GM19468 (cell line): ENCODE data around the gene CDX4.
"Not testable (repeated sequence)": the region's sequence is repeated elsewhere in the genome, so short reads cannot be mapped to it uniquely, and the experiment has no call there.

Source experiments
- ATAC-seq: cut with Tn5 transposase; IDR thresholded peaks from one replicate; pipeline ENCODE4 v1.9.1; 2021; ENCODE audit warnings: mild to moderate bottlenecking, moderate library complexity, moderate number of reproducible peaks; ENCODE audit not compliant: unreplicated experiment; ENCODE audit errors: extremely low read depth

Gene CDX4

GRCh38 chrX:73446831-73447230 is at the start of gene CDX4:
Gene CDX4, plus strand, starts transcription at chrX:73447053. Its CDS starts 201 bp downstream, at chrX:73447254.
- ATAC-seq: no peak

- no peak for ATAC-seq
These were observed 48.5 kb upstream of the CDX4 start for GRCh38 chrX:73398185-73398914.

DNA sequence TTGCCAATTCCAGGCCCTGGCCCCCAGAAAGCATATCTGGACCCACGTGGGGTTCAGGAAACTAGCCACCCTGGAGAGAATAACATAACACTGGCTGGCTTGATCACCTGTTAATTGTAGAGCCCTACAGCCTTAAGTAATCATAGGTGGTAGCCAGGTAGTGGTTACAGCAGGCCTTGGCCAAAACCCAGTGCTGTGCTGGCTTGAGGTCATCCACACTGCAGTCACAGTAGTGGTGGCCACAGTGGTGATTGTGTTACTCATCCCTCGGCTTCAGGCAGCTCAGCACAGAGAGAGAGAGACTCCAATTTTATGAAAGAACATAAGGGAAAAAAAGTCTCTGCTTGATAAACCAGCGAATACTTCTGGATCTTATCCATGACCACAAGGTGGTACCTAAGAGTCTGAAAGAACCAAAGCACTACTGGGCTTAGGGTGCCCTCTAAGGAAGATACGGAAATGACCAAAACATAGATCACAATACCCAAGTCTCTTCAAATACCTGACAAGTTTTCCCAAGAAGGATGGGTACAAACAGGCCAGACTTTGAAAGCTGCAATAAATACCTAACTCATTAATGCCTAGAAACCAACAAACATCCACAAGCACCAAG is 46.6 kb upstream of the CDX4 start:
- no peak for ATAC-seq

- no peak for ATAC-seq
These were observed 45.1 kb upstream of the CDX4 start for GRCh38 chrX:73401591-73402266.

DNA sequence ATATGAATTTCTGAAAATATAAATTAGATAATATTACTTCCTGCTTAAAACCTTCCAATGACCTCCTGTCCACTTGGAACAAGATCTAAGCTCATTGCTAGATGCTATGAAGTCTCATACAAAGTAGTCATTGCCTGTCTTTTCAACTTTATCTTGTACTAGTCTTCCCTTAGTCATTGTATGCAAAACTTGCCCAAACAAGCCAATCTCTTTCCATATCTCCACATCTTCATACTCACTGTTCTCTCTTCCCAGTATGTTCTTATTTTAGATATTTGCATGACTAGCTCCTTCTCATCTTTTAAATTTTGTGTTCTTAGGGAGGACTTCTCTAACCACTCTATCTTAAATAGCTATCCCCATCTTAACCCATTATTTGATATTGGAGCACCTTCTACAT is 33.9 kb upstream of the CDX4 start:
- no peak for ATAC-seq

DNA sequence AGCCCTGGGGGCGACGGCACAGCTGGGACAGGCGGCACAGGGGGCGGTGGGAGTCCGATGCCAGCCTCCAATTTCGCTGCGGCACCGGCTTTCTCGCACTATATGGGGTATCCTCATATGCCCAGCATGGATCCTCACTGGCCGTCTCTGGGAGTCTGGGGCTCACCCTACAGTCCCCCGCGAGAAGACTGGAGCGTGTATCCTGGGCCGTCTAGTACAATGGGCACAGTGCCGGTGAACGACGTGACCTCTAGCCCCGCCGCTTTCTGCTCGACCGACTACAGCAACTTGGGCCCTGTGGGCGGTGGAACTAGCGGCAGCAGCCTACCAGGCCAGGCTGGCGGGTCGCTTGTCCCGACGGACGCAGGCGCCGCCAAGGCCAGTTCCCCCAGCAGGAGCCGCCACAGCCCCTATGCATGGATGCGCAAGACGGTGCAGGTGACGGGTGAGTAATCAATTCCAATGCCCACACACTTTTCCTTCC is 500 bp downstream of the CDX4 start:
- ATAC-seq: no peak

DNA sequence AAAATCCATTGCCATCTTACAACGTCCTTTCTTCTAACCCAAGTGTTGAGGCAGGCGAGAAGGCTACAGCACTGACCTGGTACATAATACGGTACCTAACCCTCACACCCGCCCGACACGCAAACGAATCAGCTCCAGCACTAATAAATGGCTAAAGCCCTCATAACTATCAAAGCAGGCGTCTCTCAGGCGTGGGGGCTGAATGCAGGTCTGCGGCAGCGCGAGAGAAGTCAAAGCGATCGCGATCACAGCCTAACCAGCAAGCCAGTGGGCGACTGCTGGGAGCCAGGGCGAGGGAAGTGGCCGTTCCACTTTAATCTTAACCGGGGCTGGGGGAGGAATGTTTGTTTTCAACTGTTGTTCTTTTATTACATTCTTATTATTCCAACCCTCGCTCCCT is 1.5 kb downstream of the CDX4 start:
- no peak for ATAC-seq

DNA sequence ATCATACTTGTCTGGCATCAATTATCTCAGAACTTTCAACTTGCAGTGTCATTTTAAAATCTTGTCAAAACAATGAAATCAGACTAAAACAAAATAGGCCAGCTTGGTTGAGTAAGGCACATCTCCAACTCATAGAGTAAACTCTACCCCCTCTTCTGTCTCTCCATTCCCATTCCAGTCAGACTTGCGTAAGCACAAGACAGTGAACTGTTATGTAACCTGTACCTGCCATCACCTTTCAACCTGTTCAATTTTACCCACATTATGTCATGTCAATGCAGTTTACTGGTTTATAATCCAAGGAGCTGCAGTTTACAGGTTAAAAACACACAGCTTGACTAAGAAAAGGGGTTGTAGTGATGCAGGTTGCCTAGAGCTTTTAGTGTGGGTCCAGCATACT is 8.3 kb downstream of the CDX4 start:
- no peak for ATAC-seq

DNA sequence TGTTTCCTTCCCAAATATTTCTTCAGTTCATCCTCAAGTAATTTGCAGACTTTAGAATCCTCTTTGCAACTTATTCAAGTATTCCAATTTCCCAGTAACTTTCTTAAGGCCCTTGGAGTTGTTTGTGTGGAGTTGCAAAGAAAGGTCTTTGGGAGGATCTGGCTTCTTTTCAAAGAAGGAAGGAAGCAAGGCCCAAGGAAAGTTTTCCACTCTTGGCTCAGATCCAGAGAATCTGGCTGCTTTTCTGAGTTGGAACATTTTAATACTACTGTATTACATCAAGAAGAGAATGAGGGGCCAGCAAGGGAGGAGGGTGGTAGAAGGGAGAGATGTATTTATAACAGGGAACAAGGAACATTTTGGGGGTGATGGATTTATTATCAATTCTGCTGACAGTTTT is 10.5 kb downstream of the CDX4 start:
- no peak for ATAC-seq

DNA sequence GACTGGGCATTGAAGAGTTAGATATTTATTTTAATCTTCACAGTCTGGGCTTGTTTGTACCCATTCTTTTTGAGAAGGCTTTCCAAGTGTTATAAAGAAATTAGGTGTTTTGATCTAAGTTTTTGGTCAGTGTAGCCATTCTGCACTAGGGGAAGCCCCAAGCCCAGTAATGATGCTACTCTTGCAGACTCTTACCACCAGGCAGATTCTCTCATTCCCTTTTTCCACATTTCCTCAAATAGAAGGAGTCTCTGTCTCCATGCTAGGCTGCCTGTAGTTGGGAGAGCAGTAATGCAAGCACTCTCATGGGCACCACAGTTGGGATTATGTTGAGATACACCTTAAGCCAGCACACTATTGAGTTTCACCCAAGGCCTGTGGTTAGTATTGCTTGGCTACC is 21.5 kb downstream of the CDX4 start:
- ATAC-seq: no peak

GRCh38 chrX:73478961-73479360 is 32.1 kb downstream of the CDX4 start:
- no peak for ATAC-seq

DNA sequence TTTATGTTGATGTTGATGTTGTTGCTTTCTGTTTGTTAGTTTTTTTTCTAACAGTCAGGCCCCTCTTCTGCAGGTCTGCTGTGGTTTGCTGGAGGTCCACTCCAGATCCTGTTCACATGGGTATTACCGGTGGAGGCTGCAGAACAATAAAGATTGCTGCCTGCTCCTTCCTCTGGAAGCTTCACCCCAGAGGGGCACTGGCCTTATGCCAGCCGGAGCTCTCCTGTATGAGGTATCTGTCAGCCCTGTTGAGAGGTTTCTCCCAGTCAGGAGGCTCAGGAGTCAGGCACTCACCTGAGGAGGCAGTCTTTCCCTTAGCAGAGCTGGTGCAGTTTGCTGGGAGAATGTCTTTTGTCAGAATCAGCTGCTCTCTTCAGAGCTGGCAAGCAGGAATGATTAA is 34.7 kb downstream of the CDX4 start:
- no peak for ATAC-seq

DNA sequence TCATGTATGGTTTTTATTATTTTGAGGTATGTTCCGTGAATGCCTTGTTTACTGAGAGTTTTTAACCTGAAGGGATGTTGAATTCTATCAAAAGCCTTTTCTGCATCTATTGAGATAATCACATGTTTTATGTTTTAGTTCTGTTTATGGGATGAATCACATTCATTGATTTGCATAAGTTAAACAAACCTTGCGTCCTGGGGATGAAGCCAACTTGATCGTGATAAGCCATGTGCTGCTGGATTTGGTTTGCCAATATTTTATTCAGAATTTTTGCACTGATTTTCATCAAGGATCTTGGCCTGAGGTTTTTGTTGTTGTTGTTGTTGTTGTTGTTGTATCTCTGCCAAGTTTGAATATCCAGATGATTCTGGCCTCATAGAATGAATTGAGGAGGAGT is 43.8 kb downstream of the CDX4 start:
- ATAC-seq: no peak

DNA sequence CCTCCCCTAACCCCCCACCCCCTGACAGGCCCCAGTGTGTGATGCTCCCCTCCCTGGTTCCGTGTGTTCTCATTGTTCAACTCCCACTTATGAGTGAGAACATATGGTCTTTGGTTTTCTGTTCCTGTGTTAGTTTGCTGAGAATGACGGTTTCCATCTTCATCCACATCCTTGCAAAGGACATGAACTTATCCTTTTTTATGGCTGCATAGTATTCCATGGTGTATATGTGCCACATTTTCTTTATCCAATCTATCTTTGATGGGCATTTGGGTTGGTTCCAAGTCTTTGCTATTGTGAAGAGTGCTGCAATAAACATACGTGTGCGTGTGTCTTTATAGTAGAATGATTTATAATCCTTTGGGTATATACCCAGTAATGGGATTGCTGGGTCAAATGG is 45.3 kb downstream of the CDX4 start:
- ATAC-seq: not testable (repeated sequence)
